ENCODE measurements around the gene OLIG1.

GRCh38 chr21:33023574-33024200 lies 46.3 kb upstream of the OLIG1 start:
- TF ChIP-seq CTCF (IDR thresholded peaks at IDR 0.05) (no peak), POLR2AphosphoS5 (IDR thresholded peaks at IDR 0.05; ENCODE audit: insufficient read depth in 1 of 2, low read depth in 1 of 2) (no peak)
